Vagina (tissue), 2 donors: ENCODE measurements around the gene METTL26.

ENCODE experiments used
- CTCF ChIP-seq, 3 experiments: fragments of 450-650 bp in 2 of 3; fragments of 200-600 bp in 1 of 3; sonication (generic) in 1 of 3; IDR thresholded peaks; one replicate each; pipeline ENCODE4 v1.5.1; 2017 to 2019; ENCODE audit warnings: antibody characterized with exemption in 3 of 3, mild to moderate bottlenecking in 2 of 3, moderate library complexity in 2 of 3
- POLR2A ChIP-seq, 2 donors: fragments of 450-650 bp; IDR thresholded peaks; one replicate each; pipeline ENCODE4 v1.6.1; 2017; ENCODE audit warnings: antibody characterized with exemption in 2 of 2, mild to moderate bottlenecking in 2 of 2, moderate library complexity in 2 of 2
- POLR2AphosphoS5 ChIP-seq, 2 donors: sonication (generic); formaldehyde crosslinking; IDR thresholded peaks; one replicate each; pipeline ENCODE4 v1.9.0; 2017; ENCODE audit warnings: antibody characterized with exemption in 2 of 2, mild to moderate bottlenecking in 2 of 2, low read depth in 1 of 2; ENCODE audit not compliant: insufficient read depth in 1 of 2

GRCh38 chr16:630249-630814 is 5.8 kb downstream of the METTL26 start:
- TF ChIP-seq CTCF (IDR thresholded peaks at IDR 0.05) (no peak), POLR2A (IDR thresholded peaks at IDR 0.05) (no peak), POLR2AphosphoS5 (IDR thresholded peaks at IDR 0.05; ENCODE audit: insufficient read depth in 1 of 2, low read depth in 1 of 2) (no peak)
